ENCODE data around the gene RABGAP1L.

RABGAP1L gene

DNA sequence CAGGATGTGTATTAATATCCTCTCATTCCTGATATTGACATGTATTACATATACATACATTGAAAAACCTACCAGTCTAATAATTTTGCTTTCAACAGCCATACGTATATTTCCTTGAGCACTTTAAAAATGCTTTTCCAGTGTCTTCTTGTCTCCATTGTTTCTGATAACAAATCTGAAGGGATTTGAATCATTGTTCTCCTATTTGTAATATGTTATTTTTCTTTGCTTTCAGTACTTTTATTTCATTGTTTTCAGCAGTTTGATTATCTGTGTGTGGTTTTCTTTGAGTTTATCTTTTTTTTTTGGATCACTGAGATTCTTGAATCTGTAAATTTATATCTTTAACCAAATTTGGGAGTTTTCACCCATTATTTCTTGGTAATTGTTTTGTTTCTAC, 65.3 kb downstream of the RABGAP1L start:
- Histone ChIP-seq H3K9me3 (ENCODE audit: insufficient read depth, low read length) (no peaks in the 10 kb centered on the region), H2AFZ (ENCODE audit: low read depth, low read length, severe bottlenecking) (no peak overlapping the region), H3K27me3 (ENCODE audit: low read length) (no peaks in the 10 kb centered on the region), H3K79me2 (ENCODE audit: insufficient read depth, low read length) (no peaks in the 10 kb centered on the region), H3F3A (ENCODE audit: insufficient read depth) (no peaks in the 10 kb centered on the region), H3K4me2 (ENCODE audit: low read depth, low read length, poor library complexity, severe bottlenecking) (no peak overlapping the region), H4K20me1 (ENCODE audit: low read depth, low read length) (no peaks in the 10 kb centered on the region), H3K36me3 (ENCODE audit: low read length) (0 out of 2 replicates have a peak, but pooled peaks cover 8% of the 10 kb centered on the region), H3K9me2 (replicated peaks; ENCODE audit: insufficient read depth, low read length) (no peaks in the 10 kb centered on the region), H3K4me3 (ENCODE audit: insufficient read depth, low read length, poor library complexity, severe bottlenecking) (no peak overlapping the region), H3K27ac (ENCODE audit: low read depth, low read length) (no peak overlapping the region), H3K9ac (ENCODE audit: low read length) (no peak overlapping the region)
- TF ChIP-seq EZH2phosphoT487 (conservative IDR thresholded peaks at IDR 0.05; ENCODE audit: low read length) = no peak
- TF ChIP-seq CTCF (IDR thresholded peaks at IDR 0.05; ENCODE audit: insufficient read depth, low read length, poor library complexity, severe bottlenecking) = no peak

DNA sequence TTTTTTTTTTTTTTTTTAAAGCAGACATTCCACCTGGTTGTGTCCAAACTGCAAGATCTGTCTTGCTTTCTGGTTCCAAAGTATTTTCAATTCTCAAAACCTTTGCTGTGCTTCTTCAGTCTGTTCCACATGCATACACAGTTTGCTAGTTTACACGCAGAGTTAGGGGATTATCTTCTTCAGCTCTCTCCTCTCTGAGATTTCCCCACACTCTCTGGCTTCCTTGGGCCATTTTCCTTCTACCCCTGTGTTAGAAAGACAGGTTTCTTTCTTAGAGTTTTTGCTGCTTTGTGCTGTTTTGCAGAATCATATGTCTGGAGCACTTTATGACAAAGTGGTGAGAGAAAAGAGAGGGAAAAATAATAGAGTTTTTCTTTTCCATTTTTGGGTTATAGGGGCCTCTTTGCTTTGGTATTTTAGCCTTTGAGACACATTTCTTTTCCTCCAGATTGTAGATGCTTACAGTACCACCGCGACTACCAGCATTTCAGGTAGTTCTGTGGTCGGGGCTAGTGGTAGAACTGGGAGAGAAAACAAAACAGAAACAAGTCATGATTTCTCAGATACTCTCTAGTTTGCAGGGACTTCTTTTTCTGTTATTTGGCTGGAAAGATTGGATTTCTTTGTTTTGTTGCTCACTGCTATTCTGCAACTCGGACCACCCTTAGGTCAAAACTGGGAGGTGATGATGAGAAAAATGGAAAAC, 66.3 kb downstream of the RABGAP1L start:
- no peak overlapping the region for H3K27ac ChIP-seq (ENCODE audit: low read depth, low read length)
- H3F3A ChIP-seq (ENCODE audit: insufficient read depth) = no peaks in the 10 kb centered on the region
- no peaks in the 10 kb centered on the region for H3K27me3 ChIP-seq (ENCODE audit: low read length)
- 0 out of 2 replicates have a peak, but pooled peaks cover 8% of the 10 kb centered on the region for H3K36me3 ChIP-seq (ENCODE audit: low read length)
- H3K9me2 ChIP-seq (replicated peaks; ENCODE audit: insufficient read depth, low read length) = no peaks in the 10 kb centered on the region
- TF ChIP-seq EZH2phosphoT487 (conservative IDR thresholded peaks at IDR 0.05; ENCODE audit: low read length) = no peak
- no peak for TF ChIP-seq CTCF (IDR thresholded peaks at IDR 0.05; ENCODE audit: insufficient read depth, low read length, poor library complexity, severe bottlenecking)
- no peaks in the 10 kb centered on the region for H3K9me3 ChIP-seq (ENCODE audit: insufficient read depth, low read length)
- H3K4me3 ChIP-seq (ENCODE audit: insufficient read depth, low read length, poor library complexity, severe bottlenecking) = no peak overlapping the region
- no peak overlapping the region for H3K9ac ChIP-seq (ENCODE audit: low read length)
- H4K20me1 ChIP-seq (ENCODE audit: low read depth, low read length) = no peaks in the 10 kb centered on the region
- no peak overlapping the region for H3K4me2 ChIP-seq (ENCODE audit: low read depth, low read length, poor library complexity, severe bottlenecking)
- H2AFZ ChIP-seq (ENCODE audit: low read depth, low read length, severe bottlenecking) = no peak overlapping the region
- H3K79me2 ChIP-seq (ENCODE audit: insufficient read depth, low read length) = no peaks in the 10 kb centered on the region

GRCh38 chr1:174230399-174230798, 71.1 kb downstream of the RABGAP1L start:
- Histone ChIP-seq H3K36me3 (ENCODE audit: low read length) (0 out of 2 replicates have a peak, but pooled peaks cover 5% of the 10 kb centered on the region), H3K9ac (ENCODE audit: low read length) (no peak overlapping the region), H2AFZ (ENCODE audit: low read depth, low read length, severe bottlenecking) (no peak overlapping the region), H3K4me3 (ENCODE audit: insufficient read depth, low read length, poor library complexity, severe bottlenecking) (no peak overlapping the region), H3K9me2 (replicated peaks; ENCODE audit: insufficient read depth, low read length) (no peaks in the 10 kb centered on the region), H3F3A (ENCODE audit: insufficient read depth) (no peaks in the 10 kb centered on the region), H3K27ac (ENCODE audit: low read depth, low read length) (no peak overlapping the region), H3K27me3 (ENCODE audit: low read length) (no peaks in the 10 kb centered on the region), H4K20me1 (ENCODE audit: low read depth, low read length) (no peaks in the 10 kb centered on the region), H3K79me2 (ENCODE audit: insufficient read depth, low read length) (no peaks in the 10 kb centered on the region), H3K9me3 (ENCODE audit: insufficient read depth, low read length) (no peaks in the 10 kb centered on the region), H3K4me2 (ENCODE audit: low read depth, low read length, poor library complexity, severe bottlenecking) (no peak overlapping the region)
- TF ChIP-seq CTCF (IDR thresholded peaks at IDR 0.05; ENCODE audit: insufficient read depth, low read length, poor library complexity, severe bottlenecking) = no peak
- no peak for TF ChIP-seq EZH2phosphoT487 (conservative IDR thresholded peaks at IDR 0.05; ENCODE audit: low read length)
